VCaP (cell line): Measurements from ENCODE around the gene CHD2.
"Not testable (repeated sequence)": the region's sequence is repeated elsewhere in the genome, so short reads cannot be mapped to it uniquely, and the experiment has no call there.

ENCODE experiments used
- H3K27ac ChIP-seq: fragments of 450-650 bp; 2 replicates; pipeline ENCODE4 v1.5.1; 2017
- TF ChIP-seq, protein P1 (sequence below): fragments of 450-650 bp; conservative IDR thresholded peaks from 2 replicates; pipeline ENCODE4 v1.5.1; 2017; ENCODE audit warnings: mild to moderate bottlenecking, moderate library complexity

CHD2 gene

DNA sequence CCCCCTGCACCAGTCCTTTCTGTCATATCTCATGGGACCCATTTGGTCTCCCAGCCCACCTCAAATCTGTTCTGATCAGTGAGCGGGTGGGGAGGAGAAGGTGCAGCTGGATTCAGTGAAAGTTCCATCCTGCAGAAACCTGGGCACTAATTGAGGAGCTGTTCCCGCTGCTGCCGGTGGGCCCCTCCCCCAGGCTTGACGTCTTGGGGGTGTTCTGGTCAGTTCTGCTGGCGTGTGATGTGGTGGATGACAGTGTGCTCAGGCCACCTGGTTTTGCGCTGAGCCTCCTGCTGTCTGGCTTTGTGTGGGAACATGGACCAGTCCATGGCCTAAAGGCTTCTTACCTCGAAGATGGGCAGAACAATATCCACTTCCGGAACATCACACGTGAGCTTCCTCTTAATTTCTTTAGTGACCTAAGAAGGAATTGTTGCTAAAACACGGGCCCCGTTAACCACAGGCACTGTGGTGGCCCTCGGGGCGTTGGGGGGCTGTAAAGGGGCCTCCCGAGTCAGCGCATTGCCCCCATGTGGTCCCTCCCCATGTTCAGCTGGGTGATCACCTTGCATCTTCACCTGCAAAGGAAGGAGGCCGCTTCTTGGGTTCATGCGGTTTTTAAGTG is 129.2 kb downstream of the CHD2 start:
- H3K27ac ChIP-seq: peak overlapping the region; percentile 56
- TF ChIP-seq, protein P1, sequence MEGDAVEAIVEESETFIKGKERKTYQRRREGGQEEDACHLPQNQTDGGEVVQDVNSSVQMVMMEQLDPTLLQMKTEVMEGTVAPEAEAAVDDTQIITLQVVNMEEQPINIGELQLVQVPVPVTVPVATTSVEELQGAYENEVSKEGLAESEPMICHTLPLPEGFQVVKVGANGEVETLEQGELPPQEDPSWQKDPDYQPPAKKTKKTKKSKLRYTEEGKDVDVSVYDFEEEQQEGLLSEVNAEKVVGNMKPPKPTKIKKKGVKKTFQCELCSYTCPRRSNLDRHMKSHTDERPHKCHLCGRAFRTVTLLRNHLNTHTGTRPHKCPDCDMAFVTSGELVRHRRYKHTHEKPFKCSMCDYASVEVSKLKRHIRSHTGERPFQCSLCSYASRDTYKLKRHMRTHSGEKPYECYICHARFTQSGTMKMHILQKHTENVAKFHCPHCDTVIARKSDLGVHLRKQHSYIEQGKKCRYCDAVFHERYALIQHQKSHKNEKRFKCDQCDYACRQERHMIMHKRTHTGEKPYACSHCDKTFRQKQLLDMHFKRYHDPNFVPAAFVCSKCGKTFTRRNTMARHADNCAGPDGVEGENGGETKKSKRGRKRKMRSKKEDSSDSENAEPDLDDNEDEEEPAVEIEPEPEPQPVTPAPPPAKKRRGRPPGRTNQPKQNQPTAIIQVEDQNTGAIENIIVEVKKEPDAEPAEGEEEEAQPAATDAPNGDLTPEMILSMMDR: no peak

DNA sequence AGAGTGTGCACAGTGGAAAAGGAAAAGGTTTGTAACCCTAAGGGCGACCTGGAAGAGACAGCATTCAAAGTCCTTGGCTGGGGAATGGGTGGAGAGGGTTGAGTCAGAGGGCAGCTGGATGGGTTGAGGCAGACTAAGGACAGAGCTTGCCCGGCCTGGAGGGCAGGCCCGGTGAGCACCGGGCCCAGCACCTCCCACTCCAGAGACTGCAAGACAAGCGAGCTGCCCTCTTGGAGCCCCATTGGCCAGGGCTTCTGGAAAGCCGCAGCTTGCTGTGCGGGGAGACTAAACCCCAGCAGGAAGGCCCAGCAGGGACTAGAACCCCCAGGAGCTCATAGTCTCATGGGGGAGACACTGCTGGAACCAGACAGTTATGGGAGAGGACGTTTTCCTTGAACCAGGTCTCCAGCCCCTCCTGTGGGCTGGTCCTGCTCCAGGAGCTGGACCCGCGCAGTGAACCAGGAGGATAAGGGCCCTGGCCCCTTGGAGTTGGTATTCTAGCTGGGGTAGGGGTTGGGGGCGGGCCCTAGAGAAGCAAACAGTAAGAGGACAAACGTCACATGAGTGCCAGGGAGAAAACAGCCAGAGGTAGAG is 129.8 kb downstream of the CHD2 start:
- H3K27ac ChIP-seq: peak overlapping the region; percentile 56
- TF ChIP-seq, protein P1: no peak

DNA sequence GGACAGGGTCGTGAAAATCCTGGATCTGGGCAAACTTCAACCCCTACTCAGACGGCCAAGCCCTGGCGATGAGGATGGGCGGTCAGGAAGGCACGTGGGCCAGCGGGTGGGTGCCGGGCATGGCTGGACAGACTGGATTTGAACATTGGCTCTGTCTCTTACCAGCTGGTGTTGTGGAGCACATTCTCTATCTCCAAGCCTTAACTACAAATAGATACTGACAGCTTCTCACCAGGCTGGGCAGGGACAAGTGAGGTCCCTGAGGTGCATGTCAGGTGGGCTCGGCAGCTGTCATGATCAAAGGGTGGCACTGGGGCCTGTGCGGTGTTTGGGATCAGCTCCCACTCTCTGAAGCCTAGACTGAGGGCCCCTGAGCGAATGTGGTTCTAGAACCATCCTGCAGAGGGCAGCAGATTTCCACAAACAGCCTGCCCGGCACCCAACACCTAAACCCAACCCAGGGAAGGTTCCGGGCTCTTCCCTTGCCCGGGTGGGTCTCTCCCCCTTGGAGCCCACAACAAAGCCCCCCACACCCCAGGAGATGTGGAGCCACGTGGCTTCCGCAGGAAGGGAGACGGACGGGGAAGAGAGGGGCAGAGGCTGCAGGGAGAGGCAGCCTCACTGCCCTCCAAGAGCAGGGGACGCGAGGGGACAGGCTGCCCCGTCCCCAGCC is 130.4 kb downstream of the CHD2 start:
- H3K27ac ChIP-seq: peak overlapping the region; percentile 56
- TF ChIP-seq, protein P1: peak; percentile 97

DNA sequence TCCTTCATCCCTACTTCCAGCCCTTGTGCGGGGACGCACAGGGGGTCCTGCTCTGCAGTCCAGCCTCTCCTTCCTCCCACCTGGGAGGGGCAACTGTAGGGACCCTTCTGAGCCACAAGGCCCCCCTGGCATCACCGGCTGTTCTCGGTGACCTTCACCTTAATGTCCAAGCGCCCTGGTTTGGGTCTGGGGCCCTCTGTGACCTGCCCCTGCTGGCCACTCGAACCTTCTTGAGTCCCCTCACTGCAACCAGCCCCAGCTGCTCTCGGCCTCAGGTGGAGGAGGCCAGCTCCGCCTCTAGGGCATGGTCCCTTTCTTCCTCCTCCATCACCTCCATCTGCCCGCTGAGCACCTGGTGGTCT is 131.0 kb downstream of the CHD2 start:
- TF ChIP-seq, protein P1: no peak
- peak overlapping the region; percentile 56; the same call in 1 of the 2 replicates for H3K27ac ChIP-seq

DNA sequence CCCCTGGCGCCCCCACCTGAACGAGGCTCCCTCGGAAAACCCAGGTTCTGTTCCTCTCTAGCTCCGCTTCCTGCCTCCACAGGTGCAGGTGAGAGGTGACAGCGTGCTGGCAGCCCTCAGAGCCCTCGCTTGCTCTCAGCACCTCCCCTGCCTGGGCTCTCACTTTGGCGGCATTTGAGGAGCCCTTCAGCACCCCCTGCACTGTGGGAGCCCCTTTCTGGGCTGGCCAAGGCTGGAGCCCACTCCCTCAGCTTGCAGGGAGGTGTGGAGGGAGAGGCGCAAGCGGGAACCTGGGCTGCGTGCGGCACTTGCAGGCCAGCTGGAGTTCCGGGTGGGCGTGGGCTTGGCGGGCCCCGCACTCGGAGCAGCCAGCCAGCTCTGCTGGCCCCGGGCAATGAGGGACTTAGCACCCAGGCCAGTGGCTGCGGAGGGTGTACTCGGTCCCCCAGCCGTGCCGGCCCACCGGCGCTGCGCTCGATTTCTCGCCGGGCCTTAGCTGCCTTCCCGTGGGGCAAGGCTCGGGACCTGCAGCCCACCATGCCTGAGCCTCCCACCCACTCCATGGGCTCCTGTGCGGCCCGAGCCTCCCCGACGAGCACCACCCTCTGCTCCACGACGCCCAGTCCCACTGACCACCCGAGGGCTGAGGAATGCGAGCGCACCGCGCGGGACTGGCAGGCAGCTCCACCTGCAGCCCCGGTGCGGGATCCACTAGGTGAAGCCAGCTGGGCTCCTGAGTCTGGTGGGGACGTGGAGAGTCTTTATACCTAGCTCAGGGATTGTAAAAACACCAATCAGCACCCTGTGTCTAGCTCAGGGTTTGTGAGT is 131.6 kb downstream of the CHD2 start:
- H3K27ac ChIP-seq: not testable (repeated sequence)

DNA sequence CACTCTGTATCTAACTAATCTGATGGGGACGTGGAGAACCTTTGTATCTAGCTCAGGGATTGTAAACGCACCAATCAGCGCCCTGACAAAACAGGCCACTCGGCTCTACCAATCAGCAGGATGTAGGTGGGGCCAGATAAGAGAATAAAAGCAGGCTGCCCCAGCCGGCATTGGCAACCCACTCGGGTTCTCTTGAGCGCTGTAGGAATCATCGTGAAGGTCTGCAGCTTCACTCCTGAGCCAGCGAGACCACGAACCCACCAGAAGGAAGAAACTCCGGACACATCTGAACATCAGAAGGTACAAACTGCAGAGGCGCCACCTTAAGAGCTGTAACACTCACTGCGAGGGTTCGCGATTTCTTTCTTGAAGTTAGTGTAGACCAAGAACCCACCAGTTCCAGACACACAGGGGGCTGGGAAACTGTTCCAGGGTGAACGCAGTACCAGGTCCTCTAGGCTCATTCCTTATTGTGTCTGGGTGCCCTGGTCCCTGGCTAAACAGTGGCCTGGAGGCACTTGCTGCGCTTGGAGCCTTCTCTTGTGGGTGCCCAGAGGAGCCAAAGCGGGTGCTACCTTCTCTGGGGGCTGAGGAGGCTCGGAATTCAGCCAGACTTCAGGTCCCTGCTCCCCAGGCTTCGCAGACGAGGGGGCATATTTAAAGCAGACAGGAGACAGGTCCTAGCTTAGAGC is 132.5 kb downstream of the CHD2 start:
- H3K27ac ChIP-seq: not testable (repeated sequence)

DNA sequence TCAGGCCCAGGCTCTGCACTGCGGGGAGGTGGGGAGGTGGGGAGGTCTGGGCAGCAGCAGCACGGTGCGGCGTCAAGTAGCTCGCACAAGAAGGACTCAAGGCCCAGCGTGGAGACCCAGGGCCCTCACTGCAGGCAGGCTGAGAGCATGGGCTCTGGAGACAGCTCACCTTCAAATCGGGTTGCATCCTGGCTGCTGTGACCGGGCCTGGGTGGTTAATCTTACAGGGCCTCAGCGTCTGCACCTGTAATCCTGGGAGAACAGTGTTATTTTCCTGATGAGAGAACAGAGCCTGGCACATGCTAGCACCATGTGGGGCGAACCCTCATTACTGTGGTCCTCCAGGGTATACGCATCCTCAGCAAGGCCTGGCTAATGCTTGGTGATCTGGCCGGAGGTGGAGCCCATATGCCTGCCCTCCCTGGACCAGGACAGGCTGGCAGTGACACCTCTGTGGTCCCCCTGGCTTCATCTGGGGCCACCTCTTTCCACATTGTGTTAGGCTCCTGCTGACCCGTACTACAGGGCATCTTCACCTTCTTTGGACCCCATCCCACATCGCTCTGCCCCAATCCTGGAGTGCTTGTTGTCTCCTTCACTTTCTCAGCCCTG is 133.4 kb downstream of the CHD2 start:
- no peak overlapping the region for H3K27ac ChIP-seq
- TF ChIP-seq, protein P1: no peak

DNA sequence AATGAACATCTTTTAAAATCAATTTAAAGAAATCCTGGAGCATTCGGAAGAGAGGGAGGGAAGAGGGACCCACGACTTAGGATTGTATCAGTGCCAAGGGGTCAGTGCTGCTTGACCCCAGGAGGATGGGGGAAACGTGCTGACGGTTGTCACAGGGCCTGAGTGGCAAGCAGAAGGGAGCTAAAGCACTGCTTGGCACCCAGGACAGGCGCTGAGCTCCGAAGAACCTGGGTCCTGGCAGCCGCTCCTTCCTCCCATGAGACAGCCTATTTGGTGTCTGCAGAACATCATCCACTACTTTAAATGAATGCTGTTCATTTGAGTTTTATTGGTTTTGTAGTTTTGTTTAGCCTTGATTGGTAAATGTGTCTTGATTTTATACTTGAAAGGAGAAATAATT is 134.4 kb downstream of the CHD2 start:
- TF ChIP-seq, protein P1: no peak
- no peak overlapping the region for H3K27ac ChIP-seq
